GM23338 (cell line): ENCODE results near the gene TPX2. TPM values are rescaled to one million over a fixed set of nuclear protein-coding genes. Genes with fewer than 3 reads are reported as not detected.

Experiments used
- ATAC-seq: fragments of 200-7000 bp; cut with Tn5 transposase; 3 replicates; pipeline ENCODE4 v1.9.1; 2020
- DNase-seq: peaks from one replicate; pipeline ENCODE4 v3.0.0-alpha.2; 2015; ENCODE audit warnings: low spot score
- H2AFZ ChIP-seq: fragments of 200-600 bp; sonication (generic); 2 replicates; pipeline ENCODE4 v1.8.0; 2016; ENCODE audit warnings: antibody characterized with exemption, mild to moderate bottlenecking, moderate library complexity
- H3F3A ChIP-seq: fragments of 200-600 bp; sonication (generic); replicated peaks from 2 replicates; pipeline ENCODE4 v1.8.0; 2017; ENCODE audit warnings: antibody characterized with exemption, mixed run types, low read depth
- H3K27ac ChIP-seq: fragments of 200-600 bp; sonication (generic); 2 replicates; pipeline ENCODE4 v1.6.1; 2016; ENCODE audit warnings: low read depth
- H3K27me3 ChIP-seq: fragments of 200-600 bp; sonication (generic); 2 replicates; pipeline ENCODE4 v1.8.0; 2016; ENCODE audit warnings: mild to moderate bottlenecking, mixed run types, moderate library complexity; ENCODE audit not compliant: insufficient read depth
- H3K36me3 ChIP-seq: fragments of 200-600 bp; sonication (generic); 2 replicates; pipeline ENCODE4 v1.8.0; 2016; ENCODE audit warnings: mild to moderate bottlenecking; ENCODE audit not compliant: insufficient read depth
- H3K4me1 ChIP-seq: fragments of 200-600 bp; sonication (generic); 2 replicates; pipeline ENCODE4 v1.8.0; 2016; ENCODE audit warnings: mild to moderate bottlenecking, moderate library complexity; ENCODE audit not compliant: insufficient read depth
- H3K4me2 ChIP-seq: fragments of 200-600 bp; sonication (generic); 2 replicates; pipeline ENCODE4 v1.7.1; 2017; ENCODE audit warnings: mixed run types
- H3K4me3 ChIP-seq: fragments of 200-600 bp; sonication (generic); 2 replicates; pipeline ENCODE4 v1.6.1; 2016; ENCODE audit warnings: mixed run types
- H3K79me2 ChIP-seq: fragments of 200-600 bp; sonication (generic); replicated peaks from 2 replicates; pipeline ENCODE4 v1.8.0; 2017; ENCODE audit warnings: mild to moderate bottlenecking; ENCODE audit not compliant: insufficient read depth
- H3K9me2 ChIP-seq: fragments of 200-600 bp; sonication (generic); 2 replicates; pipeline ENCODE4 v1.8.0; 2017; ENCODE audit not compliant: insufficient read depth
- H4K20me1 ChIP-seq: fragments of 200-600 bp; sonication (generic); replicated peaks from 2 replicates; pipeline ENCODE4 v1.8.0; 2017; ENCODE audit warnings: mild to moderate bottlenecking; ENCODE audit not compliant: insufficient read depth
- H3K27ac Mint-ChIP-seq: 2 replicates; pipeline ENCODE4 v1.8.0; 2020; ENCODE audit warnings: inconsistent platforms, mild to moderate bottlenecking, moderate library complexity, mixed read lengths
- H3K27me3 Mint-ChIP-seq: 3 replicates; pipeline ENCODE4 v1.8.0; 2022; ENCODE audit warnings: low read depth, mild to moderate bottlenecking, moderate library complexity, mixed read lengths, inconsistent platforms; ENCODE audit not compliant: insufficient read depth, poor library complexity
- H3K36me3 Mint-ChIP-seq: 3 replicates; pipeline ENCODE4 v1.8.0; 2021; ENCODE audit warnings: low read depth, mild to moderate bottlenecking, inconsistent platforms, moderate library complexity, mixed read lengths
- H3K4me1 Mint-ChIP-seq: 3 replicates; pipeline ENCODE4 v1.8.0; 2020; ENCODE audit warnings: mild to moderate bottlenecking, inconsistent platforms, mixed read lengths
- H3K4me3 Mint-ChIP-seq: 3 replicates; pipeline ENCODE4 v1.8.0; 2021; ENCODE audit warnings: moderate library complexity, mild to moderate bottlenecking, inconsistent platforms, mixed read lengths
- H3K9me3 Mint-ChIP-seq: 3 replicates; pipeline ENCODE4 v1.8.0; 2020; ENCODE audit warnings: moderate library complexity, mild to moderate bottlenecking, inconsistent platforms, mixed read lengths
- CREB1 ChIP-seq: fragments of 250-450 bp; sonication (Bioruptor Pico); IDR thresholded peaks from 2 replicates; pipeline ENCODE4 v1.5.0; 2020; ENCODE audit warnings: low read depth, mild to moderate bottlenecking, moderate library complexity
- EZH2phosphoT487 ChIP-seq: fragments of 200-600 bp; sonication (generic); IDR thresholded peaks from one replicate; pipeline ENCODE4 v1.8.1; 2018; ENCODE audit warnings: antibody characterized with exemption; ENCODE audit not compliant: unreplicated experiment
- NANOG ChIP-seq: IDR thresholded peaks from 2 replicates; pipeline ENCODE4 v1.6.1; 2016; ENCODE audit warnings: antibody characterized with exemption, borderline replicate concordance
- POLR2AphosphoS5 ChIP-seq: IDR thresholded peaks from 2 replicates; pipeline ENCODE4 v1.6.1; 2016; ENCODE audit warnings: antibody characterized with exemption, low read depth
- STAT1 ChIP-seq: IDR thresholded peaks from one replicate; pipeline ENCODE4 v1.6.1; 2016; ENCODE audit warnings: antibody characterized with exemption; ENCODE audit not compliant: unreplicated experiment
- ZNF114 ChIP-seq: fragments of 250-450 bp; sonication (Bioruptor Pico); IDR thresholded peaks from 2 replicates; pipeline ENCODE4 v1.5.0; 2020; ENCODE audit warnings: mild to moderate bottlenecking, moderate library complexity
- ZNF331 ChIP-seq: fragments of 250-450 bp; sonication (Bioruptor Pico); IDR thresholded peaks from 2 replicates; pipeline ENCODE4 v1.5.0; 2020; ENCODE audit warnings: low read depth, mild to moderate bottlenecking, moderate library complexity
- polyA plus RNA-seq: library from polyadenylated mRNA; unstranded; fragments of >200 nt; fragmentation: Nextera tagmentation; extraction: Ambion mirVana; gene quantifications from 2 replicates; pipeline ENCODE4 v1.2.1, GENCODE V29; 2016
- total RNA-seq: library from RNA; depleted of rRNA; stranded (reverse); fragments of >200 nt; shearing (Covaris generic); gene quantifications from 2 replicates; pipeline ENCODE4 v1.2.3, GENCODE V29; 2014
- TF ChIP-seq, protein P1 (sequence below): IDR thresholded peaks from one replicate; pipeline ENCODE4 v1.6.1; 2018; ENCODE audit warnings: antibody characterized with exemption; ENCODE audit not compliant: unreplicated experiment
- TF ChIP-seq, protein P2 (sequence below): fragments of 250-450 bp; sonication (Bioruptor Pico); IDR thresholded peaks from 2 replicates; pipeline ENCODE4 v1.5.0; 2020; ENCODE audit warnings: mild to moderate bottlenecking, moderate library complexity

The TPX2 gene
- total and polyA plus RNA-seq, 2 experiments from 2014 or later, result 101 to 159 TPM

DNA sequence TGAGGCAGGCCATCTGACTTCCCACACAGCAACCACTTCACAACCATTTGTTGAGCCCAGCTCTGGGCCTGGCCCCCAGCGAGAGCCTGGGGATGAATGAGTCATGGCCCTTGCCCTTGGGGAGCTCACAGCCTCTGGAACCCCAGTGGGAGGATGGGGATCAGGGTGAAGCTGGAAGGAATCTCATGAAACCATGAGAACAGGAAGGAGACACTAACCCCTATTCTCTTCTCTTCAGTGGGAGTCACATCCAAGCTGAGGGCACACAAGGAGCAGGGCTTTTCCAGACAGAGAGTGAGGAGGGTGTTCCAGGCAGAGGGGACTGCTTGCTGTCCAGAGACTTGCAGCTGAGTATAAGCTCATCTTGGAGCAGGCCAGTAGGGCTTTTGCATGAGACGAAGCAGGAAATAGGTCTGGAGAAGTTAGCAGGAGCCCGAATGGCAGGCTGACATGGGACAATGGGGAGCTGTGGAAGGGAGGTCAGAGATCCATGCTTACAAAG, 98.9 kb downstream of the TPX2 start:
- H3K4me2 ChIP-seq, result no peak overlapping the region
- H3K79me2 ChIP-seq, result no peaks in the 10 kb centered on the region
- no peak for ATAC-seq
- Mint-ChIP-seq H3K27me3 (peaks cover 16% of the 10 kb centered on the region), H3K27ac (no peak overlapping the region), H3K36me3 (no peaks in the 10 kb centered on the region), H3K4me3 (no peak overlapping the region; the same call in 2 of the 3 replicates), H3K4me1 (peaks cover 22% of the 10 kb centered on the region), H3K9me3 (peaks cover 19% of the 10 kb centered on the region; the same call in 2 of the 3 replicates)
- peaks cover 5% of the 10 kb centered on the region; the same call in 1 of the 2 replicates for H3K9me2 ChIP-seq
- peaks cover 18% of the 10 kb centered on the region; the same call in 1 of the 2 replicates for H3K4me1 ChIP-seq
- H3K4me3 ChIP-seq, result no peak overlapping the region
- no peaks in the 10 kb centered on the region for H3K27me3 ChIP-seq
- no peaks in the 10 kb centered on the region for H3K36me3 ChIP-seq
- H3K27ac ChIP-seq, result no peak overlapping the region
- no peak for DNase-seq
- no peak for TF ChIP-seq POLR2AphosphoS5
- TF ChIP-seq, protein P1, sequence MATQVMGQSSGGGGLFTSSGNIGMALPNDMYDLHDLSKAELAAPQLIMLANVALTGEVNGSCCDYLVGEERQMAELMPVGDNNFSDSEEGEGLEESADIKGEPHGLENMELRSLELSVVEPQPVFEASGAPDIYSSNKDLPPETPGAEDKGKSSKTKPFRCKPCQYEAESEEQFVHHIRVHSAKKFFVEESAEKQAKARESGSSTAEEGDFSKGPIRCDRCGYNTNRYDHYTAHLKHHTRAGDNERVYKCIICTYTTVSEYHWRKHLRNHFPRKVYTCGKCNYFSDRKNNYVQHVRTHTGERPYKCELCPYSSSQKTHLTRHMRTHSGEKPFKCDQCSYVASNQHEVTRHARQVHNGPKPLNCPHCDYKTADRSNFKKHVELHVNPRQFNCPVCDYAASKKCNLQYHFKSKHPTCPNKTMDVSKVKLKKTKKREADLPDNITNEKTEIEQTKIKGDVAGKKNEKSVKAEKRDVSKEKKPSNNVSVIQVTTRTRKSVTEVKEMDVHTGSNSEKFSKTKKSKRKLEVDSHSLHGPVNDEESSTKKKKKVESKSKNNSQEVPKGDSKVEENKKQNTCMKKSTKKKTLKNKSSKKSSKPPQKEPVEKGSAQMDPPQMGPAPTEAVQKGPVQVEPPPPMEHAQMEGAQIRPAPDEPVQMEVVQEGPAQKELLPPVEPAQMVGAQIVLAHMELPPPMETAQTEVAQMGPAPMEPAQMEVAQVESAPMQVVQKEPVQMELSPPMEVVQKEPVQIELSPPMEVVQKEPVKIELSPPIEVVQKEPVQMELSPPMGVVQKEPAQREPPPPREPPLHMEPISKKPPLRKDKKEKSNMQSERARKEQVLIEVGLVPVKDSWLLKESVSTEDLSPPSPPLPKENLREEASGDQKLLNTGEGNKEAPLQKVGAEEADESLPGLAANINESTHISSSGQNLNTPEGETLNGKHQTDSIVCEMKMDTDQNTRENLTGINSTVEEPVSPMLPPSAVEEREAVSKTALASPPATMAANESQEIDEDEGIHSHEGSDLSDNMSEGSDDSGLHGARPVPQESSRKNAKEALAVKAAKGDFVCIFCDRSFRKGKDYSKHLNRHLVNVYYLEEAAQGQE, result no peak
- no peak for TF ChIP-seq CREB1 (CRISPR knock-in tag)
- TF ChIP-seq ZNF114, result no peak
- TF ChIP-seq, protein P2, sequence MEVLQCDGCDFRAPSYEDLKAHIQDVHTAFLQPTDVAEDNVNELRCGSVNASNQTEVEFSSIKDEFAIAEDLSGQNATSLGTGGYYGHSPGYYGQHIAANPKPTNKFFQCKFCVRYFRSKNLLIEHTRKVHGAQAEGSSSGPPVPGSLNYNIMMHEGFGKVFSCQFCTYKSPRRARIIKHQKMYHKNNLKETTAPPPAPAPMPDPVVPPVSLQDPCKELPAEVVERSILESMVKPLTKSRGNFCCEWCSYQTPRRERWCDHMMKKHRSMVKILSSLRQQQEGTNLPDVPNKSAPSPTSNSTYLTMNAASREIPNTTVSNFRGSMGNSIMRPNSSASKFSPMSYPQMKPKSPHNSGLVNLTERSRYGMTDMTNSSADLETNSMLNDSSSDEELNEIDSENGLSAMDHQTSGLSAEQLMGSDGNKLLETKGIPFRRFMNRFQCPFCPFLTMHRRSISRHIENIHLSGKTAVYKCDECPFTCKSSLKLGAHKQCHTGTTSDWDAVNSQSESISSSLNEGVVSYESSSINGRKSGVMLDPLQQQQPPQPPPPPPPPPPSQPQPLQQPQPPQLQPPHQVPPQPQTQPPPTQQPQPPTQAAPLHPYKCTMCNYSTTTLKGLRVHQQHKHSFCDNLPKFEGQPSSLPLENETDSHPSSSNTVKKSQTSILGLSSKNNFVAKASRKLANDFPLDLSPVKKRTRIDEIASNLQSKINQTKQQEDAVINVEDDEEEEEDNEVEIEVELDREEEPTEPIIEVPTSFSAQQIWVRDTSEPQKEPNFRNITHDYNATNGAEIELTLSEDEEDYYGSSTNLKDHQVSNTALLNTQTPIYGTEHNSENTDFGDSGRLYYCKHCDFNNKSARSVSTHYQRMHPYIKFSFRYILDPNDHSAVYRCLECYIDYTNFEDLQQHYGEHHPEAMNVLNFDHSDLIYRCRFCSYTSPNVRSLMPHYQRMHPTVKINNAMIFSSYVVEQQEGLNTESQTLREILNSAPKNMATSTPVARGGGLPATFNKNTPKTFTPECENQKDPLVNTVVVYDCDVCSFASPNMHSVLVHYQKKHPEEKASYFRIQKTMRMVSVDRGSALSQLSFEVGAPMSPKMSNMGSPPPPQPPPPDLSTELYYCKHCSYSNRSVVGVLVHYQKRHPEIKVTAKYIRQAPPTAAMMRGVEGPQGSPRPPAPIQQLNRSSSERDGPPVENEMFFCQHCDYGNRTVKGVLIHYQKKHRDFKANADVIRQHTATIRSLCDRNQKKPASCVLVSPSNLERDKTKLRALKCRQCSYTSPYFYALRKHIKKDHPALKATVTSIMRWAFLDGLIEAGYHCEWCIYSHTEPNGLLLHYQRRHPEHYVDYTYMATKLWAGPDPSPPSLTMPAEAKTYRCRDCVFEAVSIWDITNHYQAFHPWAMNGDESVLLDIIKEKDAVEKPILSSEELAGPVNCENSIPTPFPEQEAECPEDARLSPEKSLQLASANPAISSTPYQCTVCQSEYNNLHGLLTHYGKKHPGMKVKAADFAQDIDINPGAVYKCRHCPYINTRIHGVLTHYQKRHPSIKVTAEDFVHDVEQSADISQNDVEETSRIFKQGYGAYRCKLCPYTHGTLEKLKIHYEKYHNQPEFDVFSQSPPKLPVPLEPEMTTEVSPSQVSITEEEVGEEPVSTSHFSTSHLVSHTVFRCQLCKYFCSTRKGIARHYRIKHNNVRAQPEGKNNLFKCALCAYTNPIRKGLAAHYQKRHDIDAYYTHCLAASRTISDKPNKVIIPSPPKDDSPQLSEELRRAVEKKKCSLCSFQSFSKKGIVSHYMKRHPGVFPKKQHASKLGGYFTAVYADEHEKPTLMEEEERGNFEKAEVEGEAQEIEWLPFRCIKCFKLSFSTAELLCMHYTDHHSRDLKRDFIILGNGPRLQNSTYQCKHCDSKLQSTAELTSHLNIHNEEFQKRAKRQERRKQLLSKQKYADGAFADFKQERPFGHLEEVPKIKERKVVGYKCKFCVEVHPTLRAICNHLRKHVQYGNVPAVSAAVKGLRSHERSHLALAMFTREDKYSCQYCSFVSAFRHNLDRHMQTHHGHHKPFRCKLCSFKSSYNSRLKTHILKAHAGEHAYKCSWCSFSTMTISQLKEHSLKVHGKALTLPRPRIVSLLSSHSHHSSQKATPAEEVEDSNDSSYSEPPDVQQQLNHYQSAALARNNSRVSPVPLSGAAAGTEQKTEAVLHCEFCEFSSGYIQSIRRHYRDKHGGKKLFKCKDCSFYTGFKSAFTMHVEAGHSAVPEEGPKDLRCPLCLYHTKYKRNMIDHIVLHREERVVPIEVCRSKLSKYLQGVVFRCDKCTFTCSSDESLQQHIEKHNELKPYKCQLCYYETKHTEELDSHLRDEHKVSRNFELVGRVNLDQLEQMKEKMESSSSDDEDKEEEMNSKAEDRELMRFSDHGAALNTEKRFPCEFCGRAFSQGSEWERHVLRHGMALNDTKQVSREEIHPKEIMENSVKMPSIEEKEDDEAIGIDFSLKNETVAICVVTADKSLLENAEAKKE, result no peak
- no peak for TF ChIP-seq STAT1
- TF ChIP-seq EZH2phosphoT487, result no peak
- no peak for TF ChIP-seq ZNF331 (CRISPR knock-in tag)
- no peak for TF ChIP-seq NANOG
- 0 out of 2 replicates have a peak overlapping the region, but pooled peaks have one; percentile 72 for H2AFZ ChIP-seq
- H3F3A ChIP-seq, result 0 out of 2 replicates have a peak, but pooled peaks cover 4% of the 10 kb centered on the region
- no peaks in the 10 kb centered on the region for H4K20me1 ChIP-seq
